NCI-H460 (cell line): ENCODE results near the gene RBBP8NL. TPM values are rescaled to one million over a fixed set of nuclear protein-coding genes. Genes with fewer than 3 reads are reported as not detected.
"Not testable (repeated sequence)": the region's sequence is repeated elsewhere in the genome, so short reads cannot be mapped to it uniquely, and the experiment has no call there.

Source experiments
- DNase-seq: peaks from one replicate; pipeline ENCODE4 v3.0.0-alpha.2; 2016; ENCODE audit warnings: low read depth; ENCODE audit errors: extremely low read depth
- total RNA-seq: library from RNA; depleted of rRNA; stranded (reverse); fragments of >200 nt; shearing (Covaris generic); gene quantifications from 2 replicates; pipeline ENCODE4 v1.2.3, GENCODE V29; 2014

The RBBP8NL gene
- total RNA-seq, 1 experiment from 2014 or later, result not detected

GRCh38 chr20:62382306-62383198 is 44.8 kb downstream of the RBBP8NL start:
- DNase-seq, result peak; percentile 79

- DNase-seq, result no peak
Observed at GRCh38 chr20:62381842-62382241, 45.5 kb downstream of the RBBP8NL start.

GRCh38 chr20:62381202-62381797 is 46.0 kb downstream of the RBBP8NL start:
- DNase-seq, result no peak

- DNase-seq, result no peak
Observed at GRCh38 chr20:62378215-62378614, 49.1 kb downstream of the RBBP8NL start.

GRCh38 chr20:62377615-62378178 is 49.6 kb downstream of the RBBP8NL start:
- DNase-seq, result no peak

DNA sequence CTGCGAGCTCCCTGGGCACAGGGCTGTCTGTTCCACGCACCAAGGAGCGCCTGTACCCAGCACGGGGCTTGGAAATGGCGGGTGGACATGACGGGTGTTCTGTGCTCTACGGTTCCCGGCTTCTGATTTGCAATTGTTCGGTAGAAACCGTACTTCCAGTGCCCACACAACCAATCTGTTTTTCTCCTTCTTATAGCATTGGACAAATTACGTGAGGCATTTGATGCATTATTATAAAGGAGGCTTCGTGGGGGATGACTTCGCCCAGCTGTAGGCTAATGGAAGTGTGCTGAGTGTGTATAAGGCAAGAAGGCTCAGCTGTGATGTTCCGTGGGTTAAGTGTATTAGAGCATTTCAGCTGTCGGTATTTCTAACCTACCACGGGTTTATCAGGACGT is 50.3 kb downstream of the RBBP8NL start:
- no peak for DNase-seq

GRCh38 chr20:62376112-62377063 is 51.0 kb downstream of the RBBP8NL start:
- DNase-seq, result no peak

GRCh38 chr20:62374331-62375152 is 52.8 kb downstream of the RBBP8NL start:
- DNase-seq, result no peak

GRCh38 chr20:62373631-62374179 is 53.6 kb downstream of the RBBP8NL start:
- not testable (repeated sequence) for DNase-seq

- DNase-seq, result no peak
Observed at GRCh38 chr20:62372042-62372993, 55.0 kb downstream of the RBBP8NL start.

DNA sequence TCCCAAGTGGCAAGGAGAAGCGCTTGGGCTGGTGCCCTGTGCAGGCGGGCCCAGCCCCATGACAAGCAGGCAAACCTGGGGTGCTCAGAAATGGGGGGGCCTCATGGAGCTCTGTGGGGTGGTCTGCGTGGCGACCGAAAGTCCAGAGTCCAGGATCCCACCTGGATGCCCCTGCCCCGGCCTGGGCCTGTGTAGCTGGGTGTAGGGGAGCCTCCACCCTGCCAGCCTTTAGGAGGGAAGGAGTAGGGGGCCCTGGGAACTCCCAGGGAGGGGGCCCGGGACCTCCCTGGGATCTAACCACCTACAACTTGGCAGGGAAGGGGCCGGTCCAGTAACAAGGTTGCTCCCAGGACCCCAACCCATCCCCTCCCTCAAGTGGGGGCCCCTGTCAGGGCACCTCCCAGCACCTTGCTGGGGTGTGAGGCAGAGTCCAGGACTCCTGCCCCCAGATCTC is 55.7 kb downstream of the RBBP8NL start:
- DNase-seq, result no peak

DNA sequence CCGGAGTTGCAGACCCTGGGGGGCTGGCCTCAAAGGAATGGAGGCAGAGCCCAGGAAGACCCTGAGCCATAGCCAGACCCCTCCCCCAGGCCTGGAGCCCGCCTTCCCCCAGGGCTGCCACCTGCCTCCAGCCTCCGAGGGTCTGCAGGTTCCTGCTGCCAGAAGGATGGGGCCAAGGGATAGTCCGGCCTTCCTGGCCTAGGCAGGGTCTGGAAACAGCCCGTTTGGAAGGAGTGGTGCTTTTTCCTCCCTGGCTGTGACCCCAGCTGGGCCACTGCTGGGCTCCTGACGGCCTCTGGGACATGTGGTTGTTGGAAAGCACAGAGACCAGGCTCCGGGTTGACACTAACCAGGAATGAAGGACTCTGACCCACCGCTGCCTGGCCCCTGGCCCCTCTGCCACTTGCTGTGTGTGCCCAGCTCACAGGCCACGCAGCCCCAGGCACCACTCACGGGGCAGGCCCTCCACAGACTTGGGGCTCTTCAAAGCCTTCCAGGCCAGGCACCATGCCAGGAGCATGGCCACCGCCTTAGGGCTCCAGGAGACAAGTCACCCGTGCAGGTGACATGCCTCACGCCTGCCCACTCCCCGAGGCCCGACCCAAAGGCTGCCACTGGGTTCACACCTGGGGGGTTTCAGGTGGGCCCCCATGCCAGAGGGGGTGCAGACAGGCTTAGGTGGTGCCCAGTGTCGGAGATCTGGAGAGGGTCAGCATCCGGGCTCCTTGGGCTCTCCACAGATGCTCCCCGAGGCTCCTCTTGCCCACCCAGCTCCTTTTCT is 56.3 kb downstream of the RBBP8NL start:
- DNase-seq, result no peak

DNA sequence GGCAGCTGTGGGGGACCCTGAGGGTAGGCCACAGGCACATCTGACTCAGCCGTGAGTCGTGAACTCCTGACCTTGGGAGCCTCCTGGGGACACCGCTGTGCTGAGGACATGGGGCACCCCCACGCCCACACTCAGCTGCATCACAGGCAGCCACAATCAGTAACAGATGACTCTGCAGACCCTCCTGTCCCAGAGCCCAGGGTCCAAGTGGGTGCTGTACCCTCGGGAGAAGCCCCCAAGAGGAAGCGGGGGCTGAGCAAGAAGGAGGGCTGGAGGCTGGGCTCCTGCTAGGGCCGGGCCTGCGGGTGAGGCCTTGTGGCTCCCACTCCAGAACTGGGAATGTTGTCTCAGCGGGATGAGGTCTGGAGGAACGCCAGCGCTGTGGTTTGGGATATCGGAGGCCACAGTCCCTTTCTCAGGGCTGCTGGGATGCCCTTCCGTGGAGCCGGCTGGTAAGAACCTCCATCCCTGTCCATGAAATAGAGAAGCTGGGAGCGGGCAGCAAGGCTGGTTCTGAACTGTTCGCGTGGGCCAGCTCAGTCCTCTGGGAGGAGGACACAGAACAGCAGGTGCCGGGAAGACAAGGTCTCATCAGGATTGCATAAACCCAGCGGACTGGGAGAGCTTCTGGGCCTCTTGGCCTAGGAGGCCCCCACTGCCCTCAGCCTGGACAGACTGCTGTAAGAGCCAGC is 57.1 kb downstream of the RBBP8NL start:
- no peak for DNase-seq

DNA sequence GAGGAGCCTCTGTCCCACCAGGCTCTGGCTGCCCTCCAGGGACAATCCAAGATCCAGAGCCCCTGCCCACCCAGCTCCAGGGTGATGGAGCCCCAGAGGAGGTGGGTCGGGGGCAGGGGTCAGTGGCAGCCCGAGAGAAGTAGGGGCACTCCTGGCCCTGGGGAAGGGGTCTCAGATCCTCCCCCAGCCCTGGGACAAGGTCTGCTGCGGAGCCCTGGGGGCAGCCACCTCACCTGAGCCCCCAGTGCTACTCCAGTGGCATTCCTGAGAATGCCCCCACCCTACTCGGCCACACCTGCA is 57.6 kb downstream of the RBBP8NL start:
- DNase-seq, result no peak

GRCh38 chr20:62368976-62369814 is 58.1 kb downstream of the RBBP8NL start:
- no peak for DNase-seq

GRCh38 chr20:62368392-62368975 is 58.9 kb downstream of the RBBP8NL start:
- DNase-seq, result no peak
